Measurements from ENCODE around the gene ATP6V0E2. TPM values are rescaled to one million over a fixed set of nuclear protein-coding genes. Genes with fewer than 3 reads are reported as not detected.

The ATP6V0E2 gene
- total RNA-seq, 1 experiment from 2014 or later, result 35.6 TPM

DNA sequence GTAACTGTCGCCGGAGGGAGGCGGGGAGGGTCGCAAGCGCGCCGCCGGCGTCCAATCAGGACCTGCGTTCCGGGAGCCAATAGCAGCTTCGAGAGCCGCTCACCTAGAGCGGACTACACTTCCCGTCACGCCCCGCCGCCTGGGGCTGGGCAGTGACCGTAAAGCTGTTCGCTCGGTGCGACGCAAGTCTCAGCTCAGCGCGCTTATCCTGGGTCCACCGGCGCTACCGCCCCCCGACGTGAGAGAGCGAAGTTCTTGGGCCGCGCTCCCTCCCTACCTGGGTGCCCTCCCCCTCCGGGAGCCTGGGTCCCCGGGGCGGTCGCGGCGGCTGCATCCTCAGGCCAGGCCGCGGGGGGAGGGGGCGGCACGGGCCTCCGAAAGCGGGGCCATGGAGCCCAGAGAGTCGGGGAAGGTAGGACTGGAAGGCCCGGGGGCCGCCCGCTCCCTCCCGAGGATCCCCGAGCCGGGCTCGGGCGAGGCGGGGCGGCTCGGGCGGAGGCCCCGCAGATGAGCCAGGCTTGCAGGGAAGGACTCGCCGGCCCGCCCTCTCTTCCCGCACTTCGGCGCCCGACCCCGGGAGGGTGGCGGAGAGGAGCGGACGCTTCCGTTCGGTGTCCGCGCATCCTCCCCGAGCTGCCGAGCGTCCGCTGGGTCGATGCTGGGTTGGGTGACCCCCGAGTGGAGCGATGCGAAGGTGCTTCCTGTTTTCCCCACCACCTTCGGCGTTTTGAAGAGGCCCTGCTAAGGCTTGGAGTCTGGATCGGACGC is 35.4 kb upstream of the ATP6V0E2 start, which contains the start of gene ZNF862:
ZNF862 (plus strand) TSS at position 152 of the 768 bp plus-strand sequence; CDS start at position 389, 237 bp downstream.
- Histone ChIP-seq H3K27me3 (ENCODE audit: insufficient read depth, low read depth) (peaks cover 16% of the 10 kb centered on the region), H3K4me2 (peak within 1 kb of the TSS; percentile 93), H3K27ac (no peak within 1 kb of the TSS), H4K20me1 (ENCODE audit: insufficient read depth) (no peaks in the 10 kb centered on the region), H3K36me3 (ENCODE audit: low read depth) (no peaks in the 10 kb centered on the region), H3K4me1 (replicated peaks; ENCODE audit: insufficient read depth) (peaks cover 9% of the 10 kb centered on the region), H3K9me3 (ENCODE audit: insufficient read depth, low read depth) (no peaks in the 10 kb centered on the region), H2AFZ (peak within 1 kb of the TSS; percentile 99), H3K79me2 (ENCODE audit: low read depth) (peaks cover 13% of the 10 kb centered on the region; the same call in 1 of the 2 replicates), H3K9me2 (ENCODE audit: insufficient read depth) (no peaks in the 10 kb centered on the region), H3K4me3 (peak within 1 kb of the TSS; percentile 99), H3F3A (ENCODE audit: insufficient read depth, low read depth) (peaks cover 3% of the 10 kb centered on the region; the same call in 1 of the 2 replicates)
- ChIA-PET POLR2A (ENCODE audit: unreplicated experiment) (interaction anchor here (0.6 to 1.0 kb wide), 2 partner anchors 9 to 811 kb away, joined by 4 to 5 read pairs; no protein-coding TSS in a partner anchor), CTCF (interaction anchor here (1.1 kb wide), 1 partner anchor 16 kb away, joined by 4 read pairs; no protein-coding TSS in a partner anchor)
- peak; percentile 95 to 98 for DNase-seq
- BruUV-seq (replicated peaks), result TSS peak; percentile 28
- TF ChIP-seq EZH2 (IDR thresholded peaks at IDR 0.05; ENCODE audit: low read depth), result no peak
- TF ChIP-seq, protein P1, sequence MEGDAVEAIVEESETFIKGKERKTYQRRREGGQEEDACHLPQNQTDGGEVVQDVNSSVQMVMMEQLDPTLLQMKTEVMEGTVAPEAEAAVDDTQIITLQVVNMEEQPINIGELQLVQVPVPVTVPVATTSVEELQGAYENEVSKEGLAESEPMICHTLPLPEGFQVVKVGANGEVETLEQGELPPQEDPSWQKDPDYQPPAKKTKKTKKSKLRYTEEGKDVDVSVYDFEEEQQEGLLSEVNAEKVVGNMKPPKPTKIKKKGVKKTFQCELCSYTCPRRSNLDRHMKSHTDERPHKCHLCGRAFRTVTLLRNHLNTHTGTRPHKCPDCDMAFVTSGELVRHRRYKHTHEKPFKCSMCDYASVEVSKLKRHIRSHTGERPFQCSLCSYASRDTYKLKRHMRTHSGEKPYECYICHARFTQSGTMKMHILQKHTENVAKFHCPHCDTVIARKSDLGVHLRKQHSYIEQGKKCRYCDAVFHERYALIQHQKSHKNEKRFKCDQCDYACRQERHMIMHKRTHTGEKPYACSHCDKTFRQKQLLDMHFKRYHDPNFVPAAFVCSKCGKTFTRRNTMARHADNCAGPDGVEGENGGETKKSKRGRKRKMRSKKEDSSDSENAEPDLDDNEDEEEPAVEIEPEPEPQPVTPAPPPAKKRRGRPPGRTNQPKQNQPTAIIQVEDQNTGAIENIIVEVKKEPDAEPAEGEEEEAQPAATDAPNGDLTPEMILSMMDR (conservative IDR thresholded peaks at IDR 0.05), result no peak; the same call in 1 of the 2 replicates
- intact Hi-C loops (cut with micrococcal nuclease; ENCODE audit: unreplicated experiment), result loop anchor here (1.0 kb wide), 3 partner anchors 10 to 35 kb away; partner anchors contain the start of gene ATP6V0E2

DNA sequence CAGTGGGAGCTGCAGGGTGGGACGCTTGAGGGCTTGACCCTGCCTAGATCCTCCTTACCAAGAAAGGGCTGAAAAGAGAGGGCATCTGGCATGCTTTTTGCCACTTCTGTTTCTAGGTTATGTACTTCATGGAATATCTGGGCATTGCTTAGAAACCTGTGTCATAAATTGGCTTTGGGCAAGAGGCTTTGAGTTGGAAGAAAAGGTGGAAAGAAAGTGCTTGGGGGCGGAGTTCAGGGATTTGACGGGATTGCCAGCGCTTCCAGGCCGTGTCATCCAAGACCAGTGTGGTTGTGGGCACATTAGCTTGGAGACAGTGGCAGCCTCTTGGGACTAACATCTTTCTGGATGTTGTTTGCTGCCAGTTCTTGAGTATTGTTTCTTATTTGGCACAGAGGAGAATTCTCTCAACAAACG is 34.8 kb upstream of the ATP6V0E2 start:
- no TSS peak for BruUV-seq (replicated peaks)
- peak overlapping the region; percentile 99 for H2AFZ ChIP-seq
- intact Hi-C loops (cut with micrococcal nuclease; ENCODE audit: unreplicated experiment), result loop anchor here (1.0 kb wide), 3 partner anchors 9 to 34 kb away; partner anchors contain the start of gene ATP6V0E2
- TF ChIP-seq, protein P1 (conservative IDR thresholded peaks at IDR 0.05), result no peak
- TF ChIP-seq EZH2 (IDR thresholded peaks at IDR 0.05; ENCODE audit: low read depth), result no peak
- H3K4me2 ChIP-seq, result peak overlapping the region; percentile 93
- no peak for DNase-seq
- no peak overlapping the region for H3K27ac ChIP-seq
- H3K4me1 ChIP-seq (replicated peaks; ENCODE audit: insufficient read depth), result peaks cover 9% of the 10 kb centered on the region
- peaks cover 3% of the 10 kb centered on the region; the same call in 1 of the 2 replicates for H3F3A ChIP-seq (ENCODE audit: insufficient read depth, low read depth)
- peak overlapping the region; percentile 99 for H3K4me3 ChIP-seq
- CTCF ChIA-PET, result no interaction called here
- POLR2A ChIA-PET (ENCODE audit: unreplicated experiment), result no interaction called here
- peaks cover 13% of the 10 kb centered on the region; the same call in 1 of the 2 replicates for H3K79me2 ChIP-seq (ENCODE audit: low read depth)
- H3K36me3 ChIP-seq (ENCODE audit: low read depth), result no peaks in the 10 kb centered on the region
- H3K27me3 ChIP-seq (ENCODE audit: insufficient read depth, low read depth), result peaks cover 10% of the 10 kb centered on the region
- no peaks in the 10 kb centered on the region for H4K20me1 ChIP-seq (ENCODE audit: insufficient read depth)
- no peaks in the 10 kb centered on the region for H3K9me3 ChIP-seq (ENCODE audit: insufficient read depth, low read depth)
- no peaks in the 10 kb centered on the region for H3K9me2 ChIP-seq (ENCODE audit: insufficient read depth)

DNA sequence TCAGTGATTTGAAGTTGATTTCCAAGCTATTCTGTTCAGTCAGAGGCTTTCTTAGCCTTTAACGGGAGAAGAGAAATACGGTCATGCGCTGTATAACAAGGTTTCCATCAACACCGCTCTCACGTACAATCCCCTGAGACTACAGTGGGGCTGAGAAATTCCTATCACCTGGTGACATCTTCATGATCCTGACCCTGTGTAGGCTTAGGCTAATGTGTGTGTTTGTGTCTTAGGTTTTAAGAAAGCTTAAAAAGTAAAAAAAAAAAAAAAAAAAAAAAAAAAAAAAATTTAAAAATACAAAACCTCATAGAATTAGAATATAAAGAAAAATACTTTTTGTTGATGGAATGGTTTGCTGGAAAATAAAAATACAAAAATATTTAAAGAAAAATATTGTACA is 33.8 kb upstream of the ATP6V0E2 start:
- Histone ChIP-seq H3K4me1 (replicated peaks; ENCODE audit: insufficient read depth) (peaks cover 9% of the 10 kb centered on the region), H3K27me3 (ENCODE audit: insufficient read depth, low read depth) (peaks cover 5% of the 10 kb centered on the region; the same call in 1 of the 2 replicates), H3K4me2 (peak overlapping the region; percentile 93; the same call in 1 of the 2 replicates), H3F3A (ENCODE audit: insufficient read depth, low read depth) (peaks cover 3% of the 10 kb centered on the region; the same call in 1 of the 2 replicates), H4K20me1 (ENCODE audit: insufficient read depth) (no peaks in the 10 kb centered on the region), H2AFZ (no peak overlapping the region), H3K36me3 (ENCODE audit: low read depth) (no peaks in the 10 kb centered on the region), H3K27ac (no peak overlapping the region), H3K9me2 (ENCODE audit: insufficient read depth) (no peaks in the 10 kb centered on the region), H3K79me2 (ENCODE audit: low read depth) (peaks cover 13% of the 10 kb centered on the region; the same call in 1 of the 2 replicates), H3K9me3 (ENCODE audit: insufficient read depth, low read depth) (no peaks in the 10 kb centered on the region), H3K4me3 (no peak overlapping the region)
- DNase-seq, result no peak
- intact Hi-C loops (cut with micrococcal nuclease; ENCODE audit: unreplicated experiment), result no loop called here
- POLR2A ChIA-PET (ENCODE audit: unreplicated experiment), result no interaction called here
- no peak for TF ChIP-seq EZH2 (IDR thresholded peaks at IDR 0.05; ENCODE audit: low read depth)
- TF ChIP-seq, protein P1 (conservative IDR thresholded peaks at IDR 0.05), result no peak
- BruUV-seq (replicated peaks), result no TSS peak
- CTCF ChIA-PET, result no interaction called here
